Fibroblast of gingiva (primary cell): ENCODE data around the gene HHIPL1.
A peak's percentile ranks its signal among the peaks of the same experiment; 100 is the strongest.

ENCODE experiments used
- DNase-seq: peaks from one replicate; pipeline ENCODE4 v3.0.0-alpha.2; 2011; ENCODE audit warnings: low read depth

HHIPL1 gene

GRCh38 chr14:99675382-99675835 lies 30.5 kb downstream of the HHIPL1 start:
- DNase-seq: no peak

DNA sequence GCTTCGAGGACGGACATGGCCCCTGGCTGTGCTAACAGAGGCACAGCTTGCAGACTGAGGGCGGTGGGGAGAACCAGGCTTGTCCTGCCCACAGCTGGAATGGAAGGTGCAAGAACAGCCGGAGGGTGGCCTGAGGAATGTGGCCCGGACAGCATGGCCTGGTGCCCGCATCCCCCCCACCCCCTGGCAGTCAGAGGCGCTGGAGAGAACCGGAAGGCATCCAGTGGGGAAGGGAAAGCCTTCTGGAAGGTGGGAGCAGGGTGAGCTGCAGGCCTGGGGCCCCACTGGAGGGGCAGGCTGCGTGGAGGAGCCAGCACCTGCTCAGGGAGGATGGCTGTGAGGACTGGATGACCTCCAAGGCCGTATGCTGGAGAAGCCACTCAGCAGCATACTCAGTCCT lies 31.0 kb downstream of the HHIPL1 start:
- no peak for DNase-seq

- no peak for DNase-seq
Measured at GRCh38 chr14:99676657-99677056, 31.7 kb downstream of the HHIPL1 start.

GRCh38 chr14:99677231-99678140 lies 32.6 kb downstream of the HHIPL1 start:
- no peak for DNase-seq

DNA sequence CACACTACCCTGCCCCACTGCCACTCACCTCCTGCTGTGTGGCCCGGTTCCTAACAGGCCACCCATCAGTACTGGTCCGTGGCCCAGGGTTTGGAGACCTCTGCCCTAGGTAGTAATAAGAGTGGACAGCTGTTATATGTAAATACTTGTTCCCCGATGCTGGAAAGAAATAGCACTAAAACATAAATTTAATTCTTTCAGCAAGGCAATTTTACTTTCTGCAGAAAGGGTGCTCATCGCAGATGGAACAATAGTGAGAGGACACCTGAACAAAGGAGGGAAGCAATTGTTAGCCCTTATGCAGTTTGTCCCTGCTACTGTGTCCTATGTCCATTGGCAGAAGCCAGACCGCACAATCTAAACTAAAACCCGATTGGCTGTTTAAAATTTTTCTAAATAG lies 33.3 kb downstream of the HHIPL1 start:
- no peak for DNase-seq

- no peak for DNase-seq
Measured at GRCh38 chr14:99679111-99679510, 34.2 kb downstream of the HHIPL1 start.

DNA sequence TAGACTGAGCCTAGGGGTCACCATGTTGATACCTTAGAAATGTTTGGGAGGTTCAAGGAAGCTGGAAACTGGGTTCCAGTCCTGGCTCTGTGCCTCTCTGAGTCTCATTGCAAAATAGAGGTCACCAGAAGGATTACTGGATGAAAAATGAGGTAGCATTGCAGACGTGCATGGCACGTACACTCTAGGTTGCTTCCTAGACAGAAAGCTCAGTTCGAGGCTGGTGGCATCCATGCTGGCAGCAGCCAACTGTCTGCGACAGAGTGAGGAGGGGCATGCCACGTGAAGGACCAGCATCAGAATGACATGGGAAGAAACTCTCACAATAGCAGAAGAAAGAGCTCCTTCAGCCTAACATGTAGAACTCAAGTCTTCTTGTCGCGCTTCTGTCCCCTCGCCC lies 34.6 kb downstream of the HHIPL1 start:
- DNase-seq: no peak

DNA sequence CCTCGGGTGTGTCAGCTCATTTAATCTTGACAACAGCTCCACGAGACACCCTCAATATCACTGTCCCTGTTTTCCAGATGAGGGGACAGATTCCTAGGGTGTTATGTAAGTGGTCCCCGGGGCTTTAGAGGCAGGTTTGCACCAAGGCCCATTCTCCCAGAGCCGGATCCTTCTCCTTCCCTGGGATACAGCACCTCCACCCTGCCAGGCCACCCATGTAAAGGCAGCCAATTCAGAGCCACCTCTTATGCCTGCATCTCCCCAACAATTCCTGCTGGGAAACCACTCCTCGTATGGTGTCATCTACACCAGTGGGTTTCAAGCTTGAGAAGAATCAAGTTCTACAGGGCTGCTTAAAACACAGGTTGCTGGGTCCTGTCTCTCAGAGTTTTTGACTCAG lies 35.1 kb downstream of the HHIPL1 start:
- no peak for DNase-seq

- DNase-seq: no peak
Measured at GRCh38 chr14:99681101-99681831, 36.3 kb downstream of the HHIPL1 start.

DNA sequence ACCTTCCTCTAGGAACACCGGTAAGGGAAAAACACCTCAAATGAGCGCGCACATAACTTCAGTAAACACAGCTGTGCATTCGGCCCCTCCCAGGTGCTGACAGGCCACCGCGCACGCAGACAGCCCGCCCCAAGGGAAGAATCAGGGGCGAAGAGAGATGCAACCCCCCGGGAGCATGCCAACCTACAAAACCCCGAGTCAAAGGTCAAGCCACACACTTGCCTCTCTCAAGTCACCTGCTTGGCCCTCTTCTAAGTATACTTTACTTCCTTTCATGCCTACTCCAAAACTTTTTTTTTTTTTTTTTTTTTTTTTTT lies 36.9 kb downstream of the HHIPL1 start:
- no peak for DNase-seq

DNA sequence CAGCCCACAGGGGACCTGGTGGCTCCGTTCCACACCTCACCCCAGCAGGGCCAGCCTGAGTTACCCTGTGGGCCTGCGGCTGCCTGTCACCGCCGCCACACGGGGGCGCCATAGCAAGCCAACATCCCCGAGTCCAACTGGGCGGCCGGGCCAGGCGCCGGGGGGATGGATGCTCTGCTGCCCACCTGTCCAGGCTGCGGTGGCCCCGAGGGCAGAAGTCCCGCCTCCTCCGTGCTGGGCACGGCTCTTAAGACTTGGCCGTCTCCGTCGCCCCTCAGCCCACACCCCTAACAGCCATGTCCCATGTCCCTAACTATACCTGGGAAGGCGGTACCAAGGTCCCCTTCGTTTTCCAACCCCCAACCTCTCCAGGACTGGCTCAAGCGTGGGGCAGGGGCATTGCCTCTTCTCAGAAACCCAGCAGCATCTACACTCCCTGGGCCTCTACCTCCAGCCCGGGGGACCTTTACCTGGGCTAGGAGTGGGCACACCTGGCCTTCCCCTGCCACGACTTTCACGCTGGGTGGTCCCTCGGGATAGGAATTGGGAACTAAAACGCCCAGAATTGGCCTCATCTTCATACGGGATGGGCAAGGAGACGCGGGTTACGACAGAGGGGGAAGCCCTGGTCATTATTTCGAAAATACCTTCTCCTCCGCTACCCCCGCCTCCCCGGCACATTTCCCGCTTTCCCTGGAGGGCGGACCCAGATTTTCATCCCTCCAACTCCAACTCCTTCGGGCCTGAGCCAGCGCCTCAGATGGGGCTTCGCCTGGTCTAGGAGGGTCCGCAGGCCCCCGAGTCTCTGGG lies 38.1 kb downstream of the HHIPL1 start:
- DNase-seq: peak; percentile 48

- DNase-seq: peak; percentile 99
Measured at GRCh38 chr14:99683619-99684409, 38.9 kb downstream of the HHIPL1 start, which contains the start of gene CYP46A1. CYP46A1 (plus strand) TSS chr14:99684298; CDS start chr14:99684418, 120 bp downstream.

- DNase-seq: no peak
Measured at GRCh38 chr14:99684410-99684934, 39.5 kb downstream of the HHIPL1 start.

GRCh38 chr14:99685151-99685591 lies 40.2 kb downstream of the HHIPL1 start:
- no peak for DNase-seq

DNA sequence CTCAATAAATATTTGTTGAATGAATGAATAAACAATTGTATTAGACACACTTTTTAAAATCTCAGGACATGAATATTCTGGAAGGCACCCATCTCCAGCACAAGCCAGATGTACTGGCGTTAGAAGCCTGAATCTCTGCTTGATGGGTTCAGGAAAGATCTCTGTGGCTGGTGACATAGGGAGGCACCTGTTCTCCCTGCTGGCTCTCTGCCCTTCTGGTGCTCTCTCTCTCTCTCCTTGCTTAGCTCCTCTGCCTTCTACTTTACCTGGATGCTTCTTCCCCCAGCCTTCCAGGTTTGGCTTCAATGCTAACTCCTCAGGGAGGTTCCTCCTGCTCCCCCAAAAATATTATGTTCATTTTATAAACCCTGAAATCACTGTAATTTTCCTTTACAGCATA lies 40.7 kb downstream of the HHIPL1 start:
- no peak for DNase-seq

DNA sequence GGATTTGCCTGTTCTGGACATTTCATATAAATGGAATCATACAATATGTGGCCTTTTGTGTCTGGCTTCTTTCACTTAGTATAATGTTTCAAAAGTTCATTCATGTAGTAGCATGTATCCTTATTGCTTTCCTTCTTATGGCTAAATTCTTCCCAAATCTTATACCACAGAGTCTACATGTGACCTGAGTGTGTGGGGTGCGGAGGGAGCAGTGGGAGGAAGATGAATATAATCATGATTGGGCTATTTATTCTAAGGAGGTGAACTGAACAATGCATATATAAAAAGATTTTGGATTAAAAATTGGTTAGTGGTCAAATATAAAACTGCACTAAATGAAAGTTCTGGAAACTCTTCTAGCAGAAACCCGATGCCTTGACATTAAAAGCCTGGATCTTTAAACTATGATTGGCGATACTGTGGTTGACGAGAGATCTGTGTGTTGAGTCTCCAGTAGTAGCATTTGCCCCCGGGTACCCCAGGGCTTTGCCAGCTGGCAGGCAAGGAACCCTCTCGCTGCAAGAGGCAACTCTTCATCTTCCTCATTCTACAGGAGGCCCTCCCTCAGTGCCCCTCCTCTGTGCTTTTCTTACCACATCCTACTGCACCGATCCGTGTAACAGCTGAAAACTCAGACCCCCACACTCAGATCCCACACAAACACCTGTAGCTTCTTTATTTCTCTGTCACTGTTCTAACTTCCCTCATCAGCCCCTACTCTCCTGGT lies 41.8 kb downstream of the HHIPL1 start:
- DNase-seq: no peak

- DNase-seq: no peak
Measured at GRCh38 chr14:99687284-99688209, 42.6 kb downstream of the HHIPL1 start.

DNA sequence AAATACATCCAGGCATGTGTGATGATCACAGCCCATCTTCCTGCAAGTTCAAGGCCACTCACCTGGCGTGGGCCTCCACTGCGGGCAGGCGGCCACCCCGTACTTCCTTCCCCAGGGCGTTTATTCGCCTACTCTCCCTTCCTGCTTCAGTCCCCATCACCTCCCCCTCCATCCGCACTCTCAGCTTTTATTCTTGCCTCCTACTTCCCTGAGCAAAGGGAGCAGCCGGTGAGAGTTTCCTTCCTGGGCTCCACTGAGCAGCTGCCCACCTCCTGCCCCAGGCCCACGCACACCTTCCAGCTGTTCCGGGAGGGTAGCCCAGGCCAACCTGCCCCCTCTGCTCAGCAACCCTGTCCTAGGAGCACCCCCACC lies 43.3 kb downstream of the HHIPL1 start:
- no peak for DNase-seq

DNA sequence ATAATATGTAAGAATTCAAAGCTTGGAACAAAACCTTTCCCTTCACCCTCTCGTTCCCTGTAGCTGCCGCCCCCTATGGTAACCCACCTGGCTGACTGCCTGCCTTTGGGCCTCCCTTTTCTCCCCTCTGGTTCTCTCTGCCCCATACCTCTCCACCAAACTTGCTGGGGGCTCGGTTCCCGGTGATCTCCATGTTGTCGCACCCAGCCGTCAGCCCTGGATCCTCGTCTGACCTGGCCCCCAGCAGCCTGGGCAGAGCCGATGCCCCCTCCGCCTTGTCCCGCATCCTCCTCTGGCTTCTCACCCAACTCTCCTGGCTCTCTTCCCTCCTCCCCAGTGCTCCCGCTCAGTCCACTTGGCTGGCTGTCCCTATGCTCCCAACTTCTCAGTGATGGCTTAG lies 43.7 kb downstream of the HHIPL1 start:
- DNase-seq: no peak
